Calu3 (cell line): ENCODE data around the gene TLE6. TPM values are rescaled to one million over a fixed set of nuclear protein-coding genes. Genes with fewer than 3 reads are reported as not detected.

Source experiments
- BruUV-seq: library from RNA; stranded (reverse); fragments of 400-500 nt; replicated peaks from 2 replicates; lab custom pipeline; 2021; lab: Mats Ljungman, UMichigan
- CTCF ChIA-PET: fragments of 300-600 bp; sonication (Branson Sonifier 250); formaldehyde crosslinking; loops from one replicate; lab custom pipeline; 2022; ENCODE audit warnings: antibody characterized with exemption; lab: Charles Lee
- DNase-seq: peaks from one replicate; pipeline ENCODE4 v3.0.0; 2022
- H3K27ac Mint-ChIP-seq: one replicate; pipeline ENCODE4 v1.8.0; 2022; ENCODE audit warnings: mixed read lengths; ENCODE audit not compliant: unreplicated experiment
- H3K27me3 Mint-ChIP-seq: one replicate; pipeline ENCODE4 v1.8.0; 2022; ENCODE audit warnings: mixed read lengths; ENCODE audit not compliant: unreplicated experiment
- H3K36me3 Mint-ChIP-seq: one replicate; pipeline ENCODE4 v1.8.0; 2022; ENCODE audit warnings: mild to moderate bottlenecking, moderate library complexity, mixed read lengths; ENCODE audit not compliant: insufficient read depth, unreplicated experiment
- H3K4me1 Mint-ChIP-seq: one replicate; pipeline ENCODE4 v1.8.0; 2022; ENCODE audit warnings: mild to moderate bottlenecking, low read depth, mixed read lengths; ENCODE audit not compliant: unreplicated experiment
- H3K4me3 Mint-ChIP-seq: one replicate; pipeline ENCODE4 v1.8.0; 2022; ENCODE audit warnings: mild to moderate bottlenecking, low read depth, moderate library complexity, mixed read lengths; ENCODE audit not compliant: unreplicated experiment
- H3K9me3 Mint-ChIP-seq: one replicate; pipeline ENCODE4 v1.8.0; 2022; ENCODE audit warnings: low read depth, mixed read lengths; ENCODE audit not compliant: unreplicated experiment
- intact Hi-C: fragments of 100-400 bp; cut with micrococcal nuclease; formaldehyde crosslinking; loops from one replicate; pipeline ENCODE4 v1.10.0; 2022; ENCODE audit not compliant: unreplicated experiment
- total RNA-seq: library from RNA; stranded (reverse); gene quantifications from 2 replicates; pipeline ENCODE4 v1.2.3, GENCODE V29; 2022
- TF ChIP-seq, protein P1 (sequence below): fragments of 200-600 bp; IDR thresholded peaks from one replicate; pipeline ENCODE4 v1.8.0; 2022; ENCODE audit warnings: antibody characterized with exemption; ENCODE audit not compliant: unreplicated experiment

Gene TLE6
- total RNA-seq, 1 experiment from 2014 or later, result 2.1 TPM

DNA sequence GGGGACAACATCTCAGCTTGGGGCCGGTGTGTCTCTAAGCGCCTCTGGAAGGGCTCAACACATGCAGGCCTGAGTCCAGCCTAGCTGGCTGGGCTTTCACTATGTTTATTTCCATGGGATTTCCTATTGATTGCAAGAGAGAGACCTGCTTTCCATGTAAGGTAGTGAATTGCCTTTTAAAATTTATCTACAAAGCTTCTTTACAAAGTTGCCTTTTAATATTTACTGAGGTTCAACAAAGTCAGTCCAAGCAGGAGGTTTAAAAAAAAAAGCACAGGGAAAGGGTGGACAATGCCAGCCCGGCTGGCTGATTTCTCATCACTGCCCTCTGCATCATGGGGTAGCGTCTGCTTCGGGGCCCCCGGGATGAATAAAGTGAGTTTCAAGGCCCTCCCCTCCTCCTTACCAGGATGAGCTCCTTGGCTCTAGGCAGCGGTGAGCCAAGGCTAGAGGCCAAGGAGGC, 35.9 kb downstream of the TLE6 start:
- CTCF ChIA-PET, result interaction anchor here (1.0 kb wide), 1 partner anchor 15 kb away, joined by 3 read pairs; no protein-coding TSS in a partner anchor
- Mint-ChIP-seq H3K27ac (no peak overlapping the region), H3K27me3 (no peaks in the 10 kb centered on the region), H3K36me3 (no peaks in the 10 kb centered on the region), H3K4me1 (no peaks in the 10 kb centered on the region), H3K4me3 (no peak overlapping the region), H3K9me3 (no peaks in the 10 kb centered on the region)
- intact Hi-C loops, result no loop called here
- no peak for DNase-seq
- TF ChIP-seq, protein P1, sequence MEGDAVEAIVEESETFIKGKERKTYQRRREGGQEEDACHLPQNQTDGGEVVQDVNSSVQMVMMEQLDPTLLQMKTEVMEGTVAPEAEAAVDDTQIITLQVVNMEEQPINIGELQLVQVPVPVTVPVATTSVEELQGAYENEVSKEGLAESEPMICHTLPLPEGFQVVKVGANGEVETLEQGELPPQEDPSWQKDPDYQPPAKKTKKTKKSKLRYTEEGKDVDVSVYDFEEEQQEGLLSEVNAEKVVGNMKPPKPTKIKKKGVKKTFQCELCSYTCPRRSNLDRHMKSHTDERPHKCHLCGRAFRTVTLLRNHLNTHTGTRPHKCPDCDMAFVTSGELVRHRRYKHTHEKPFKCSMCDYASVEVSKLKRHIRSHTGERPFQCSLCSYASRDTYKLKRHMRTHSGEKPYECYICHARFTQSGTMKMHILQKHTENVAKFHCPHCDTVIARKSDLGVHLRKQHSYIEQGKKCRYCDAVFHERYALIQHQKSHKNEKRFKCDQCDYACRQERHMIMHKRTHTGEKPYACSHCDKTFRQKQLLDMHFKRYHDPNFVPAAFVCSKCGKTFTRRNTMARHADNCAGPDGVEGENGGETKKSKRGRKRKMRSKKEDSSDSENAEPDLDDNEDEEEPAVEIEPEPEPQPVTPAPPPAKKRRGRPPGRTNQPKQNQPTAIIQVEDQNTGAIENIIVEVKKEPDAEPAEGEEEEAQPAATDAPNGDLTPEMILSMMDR, result no peak
- BruUV-seq, result no TSS peak

DNA sequence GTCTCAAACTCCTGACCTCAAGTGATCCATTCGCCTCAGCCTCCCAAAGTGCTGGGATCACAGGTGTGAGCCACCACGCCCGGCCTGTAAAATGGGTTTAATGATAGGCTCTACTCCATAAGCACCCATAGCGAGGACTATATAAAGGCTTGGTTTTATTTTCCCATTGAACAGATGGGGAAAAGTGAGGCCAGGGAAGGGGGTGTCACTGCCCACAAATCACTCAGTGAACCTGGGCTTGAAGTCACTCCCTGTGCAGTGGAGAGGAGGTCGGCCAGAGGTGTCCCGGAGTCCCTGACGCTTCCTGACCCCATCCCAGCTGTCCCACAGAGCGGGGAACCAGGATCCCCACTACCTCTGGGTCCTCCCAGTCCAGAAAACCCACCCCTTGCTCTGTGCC, 36.8 kb downstream of the TLE6 start:
- TF ChIP-seq, protein P1, result no peak
- intact Hi-C loops, result no loop called here
- CTCF ChIA-PET, result no interaction called here
- H3K9me3 Mint-ChIP-seq, result no peaks in the 10 kb centered on the region
- H3K36me3 Mint-ChIP-seq, result no peaks in the 10 kb centered on the region
- H3K27me3 Mint-ChIP-seq, result no peaks in the 10 kb centered on the region
- no peak overlapping the region for H3K27ac Mint-ChIP-seq
- no peak for DNase-seq
- no TSS peak for BruUV-seq
- no peaks in the 10 kb centered on the region for H3K4me1 Mint-ChIP-seq
- no peak overlapping the region for H3K4me3 Mint-ChIP-seq

DNA sequence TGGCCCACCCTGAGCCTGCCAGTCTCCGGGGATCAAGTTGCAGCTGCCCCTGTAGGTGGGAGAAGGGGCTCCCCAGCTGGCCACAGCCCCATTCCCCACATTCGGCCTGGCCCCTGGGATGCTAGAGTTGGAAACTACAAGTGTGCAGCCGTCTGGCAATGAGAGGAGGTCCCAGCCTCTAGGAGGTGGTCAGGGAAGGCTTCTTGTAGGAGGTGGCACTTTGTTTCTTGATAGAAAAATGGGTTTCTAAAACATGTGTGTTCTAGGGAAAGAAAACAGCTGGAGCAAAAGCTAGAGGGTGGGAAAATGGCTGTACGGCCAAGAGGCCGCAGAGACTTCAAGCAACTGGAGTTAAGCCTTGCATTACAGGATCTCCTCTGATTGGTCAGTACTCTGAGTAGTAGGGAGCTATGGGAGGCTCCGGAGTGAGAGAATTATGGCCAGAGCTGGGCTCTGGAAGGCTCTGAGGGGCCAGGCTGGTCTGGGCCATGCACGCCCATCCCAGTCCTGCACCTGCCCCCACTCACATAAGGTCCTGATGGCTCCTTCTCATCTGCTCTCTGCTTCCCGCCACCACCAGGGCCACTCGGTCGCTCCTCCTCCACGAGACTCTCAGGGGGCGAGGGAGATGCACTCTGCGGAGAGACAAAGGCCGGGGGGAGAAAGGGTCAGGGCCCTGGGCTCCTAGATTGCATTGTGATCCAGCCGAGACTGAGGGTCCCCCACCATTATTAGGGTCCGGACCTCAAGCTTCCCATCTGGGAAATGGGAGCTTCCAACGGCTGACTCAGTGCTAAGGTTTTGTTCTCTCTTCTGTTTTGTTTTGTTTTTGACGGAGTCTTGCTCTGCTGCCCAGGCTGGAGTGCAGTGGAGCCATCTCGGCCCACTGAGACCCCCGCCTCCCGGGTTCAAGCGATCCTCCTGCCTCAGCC, 38.0 kb downstream of the TLE6 start:
- TF ChIP-seq, protein P1, result no peak
- Mint-ChIP-seq H3K27me3 (no peaks in the 10 kb centered on the region), H3K4me3 (no peak overlapping the region), H3K36me3 (no peaks in the 10 kb centered on the region), H3K9me3 (no peaks in the 10 kb centered on the region), H3K4me1 (no peaks in the 10 kb centered on the region), H3K27ac (no peak overlapping the region)
- intact Hi-C loops, result no loop called here
- CTCF ChIA-PET, result interaction anchor here (0.6 to 1.0 kb wide), 3 partner anchors 21 to 65 kb away, joined by 3 to 5 read pairs (median 4); no protein-coding TSS in a partner anchor
- BruUV-seq, result no TSS peak
- DNase-seq, result no peak

DNA sequence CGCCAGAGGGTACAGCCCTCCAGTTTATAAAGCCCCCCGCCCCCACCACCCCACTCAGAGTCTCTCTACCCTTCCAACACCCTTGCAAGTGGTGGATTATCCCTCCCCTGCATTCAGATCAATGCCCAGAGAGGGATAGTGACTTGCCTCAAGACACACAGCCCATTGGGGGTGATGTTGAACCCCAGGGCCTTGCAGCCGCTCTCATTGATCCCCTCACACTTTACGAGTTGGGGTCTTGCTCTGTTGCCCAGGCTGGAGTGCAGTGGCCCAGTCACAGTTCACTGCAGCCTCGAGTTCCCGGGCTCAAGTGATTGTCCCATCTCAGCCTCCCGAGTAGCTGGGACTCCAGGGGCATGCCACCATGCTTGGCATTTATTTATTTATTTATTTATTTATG, 40.6 kb downstream of the TLE6 start:
- no peaks in the 10 kb centered on the region for H3K36me3 Mint-ChIP-seq
- no TSS peak for BruUV-seq
- H3K27me3 Mint-ChIP-seq, result no peaks in the 10 kb centered on the region
- no peak for DNase-seq
- CTCF ChIA-PET, result no interaction called here
- no peaks in the 10 kb centered on the region for H3K4me1 Mint-ChIP-seq
- TF ChIP-seq, protein P1, result no peak
- no peak overlapping the region for H3K4me3 Mint-ChIP-seq
- H3K27ac Mint-ChIP-seq, result no peak overlapping the region
- no peaks in the 10 kb centered on the region for H3K9me3 Mint-ChIP-seq
- intact Hi-C loops, result no loop called here
